OCI-LY1 (cell line): ENCODE data around the gene OSBPL3.

ENCODE experiments used
- H2AFZ ChIP-seq: fragments of 200-600 bp; sonication (generic), shearing (Covaris generic); 2 replicates; pipeline ENCODE4 v1.6.0; 2014; ENCODE audit warnings: antibody characterized with exemption, mild to moderate bottlenecking, low read length
- H3F3A ChIP-seq: fragments of 200-600 bp; sonication (generic), shearing (Covaris generic); 2 replicates; pipeline ENCODE4 v1.6.0; 2014; ENCODE audit warnings: mild to moderate bottlenecking, antibody characterized with exemption, low read length, moderate library complexity; ENCODE audit not compliant: insufficient read depth
- H3K27ac ChIP-seq: fragments of 200-600 bp; sonication (generic); 2 replicates; pipeline ENCODE4 v1.5.1; 2014; ENCODE audit warnings: low read length, mixed run types, mild to moderate bottlenecking, low read depth; ENCODE audit not compliant: poor library complexity, severe bottlenecking
- H3K27me3 ChIP-seq: fragments of 200-600 bp; sonication (generic); 2 replicates; pipeline ENCODE4 v1.6.0; 2014; ENCODE audit warnings: antibody characterized with exemption, mild to moderate bottlenecking, low read length, moderate library complexity; ENCODE audit not compliant: insufficient read depth
- H3K36me3 ChIP-seq: fragments of 200-600 bp; sonication (generic); 2 replicates; pipeline ENCODE4 v1.6.1; 2014; ENCODE audit warnings: mild to moderate bottlenecking, antibody characterized with exemption, low read length, moderate library complexity, mixed read lengths; ENCODE audit not compliant: insufficient read depth
- H3K4me1 ChIP-seq: fragments of 200-600 bp; sonication (generic); 2 replicates; pipeline ENCODE4 v1.5.1; 2014; ENCODE audit warnings: mild to moderate bottlenecking, low read length, moderate library complexity; ENCODE audit not compliant: insufficient read depth, severe bottlenecking
- H3K4me2 ChIP-seq: fragments of 200-600 bp; sonication (generic), shearing (Covaris generic); 2 replicates; pipeline ENCODE4 v1.6.1; 2014; ENCODE audit warnings: low read length
- H3K4me3 ChIP-seq: fragments of 200-600 bp; sonication (generic); 2 replicates; pipeline ENCODE4 v1.5.1; 2014; ENCODE audit warnings: low read length, low read depth, mild to moderate bottlenecking, mixed read lengths; ENCODE audit not compliant: poor library complexity, severe bottlenecking
- H3K79me2 ChIP-seq: fragments of 200-600 bp; shearing (Covaris generic); 2 replicates; pipeline ENCODE4 v1.6.1; 2016; ENCODE audit warnings: mixed run types, low read length, mixed read lengths; ENCODE audit not compliant: insufficient read depth
- H3K9ac ChIP-seq: fragments of 200-600 bp; sonication (generic), shearing (Covaris generic); 2 replicates; pipeline ENCODE4 v1.6.1; 2014; ENCODE audit warnings: mild to moderate bottlenecking, low read length, mixed read lengths
- H3K9me2 ChIP-seq: fragments of 200-600 bp; sonication (generic), shearing (Covaris generic); 2 replicates; pipeline ENCODE4 v1.6.1; 2014; ENCODE audit warnings: low read depth, mild to moderate bottlenecking, low read length, mixed read lengths
- H3K9me3 ChIP-seq: fragments of 200-600 bp; shearing (Covaris generic); 2 replicates; pipeline ENCODE4 v1.6.1; 2014; ENCODE audit warnings: low read length, mixed read lengths
- H4K20me1 ChIP-seq: fragments of 200-600 bp; sonication (generic), shearing (Covaris generic); 2 replicates; pipeline ENCODE4 v1.6.0; 2016; ENCODE audit warnings: mild to moderate bottlenecking, low read length; ENCODE audit not compliant: insufficient read depth
- EZH2 ChIP-seq: fragments of 200-600 bp; sonication (generic), shearing (Covaris generic); IDR thresholded peaks from 2 replicates; pipeline ENCODE4 v1.8.0; 2017; ENCODE audit warnings: borderline replicate concordance, mixed run types, mild to moderate bottlenecking, antibody characterized with exemption, low read length, moderate library complexity, mixed read lengths
- TF ChIP-seq, protein P1 (sequence below): fragments of 200-600 bp; sonication (generic), shearing (Covaris generic); IDR thresholded peaks from 2 replicates; pipeline ENCODE4 v1.5.1; 2017; ENCODE audit warnings: mild to moderate bottlenecking, antibody characterized with exemption, low read length, moderate library complexity, mixed read lengths

OSBPL3 gene

GRCh38 chr7:24974026-24974832 is 5.7 kb downstream of the OSBPL3 start:
- no peak for TF ChIP-seq EZH2
- TF ChIP-seq, protein P1, sequence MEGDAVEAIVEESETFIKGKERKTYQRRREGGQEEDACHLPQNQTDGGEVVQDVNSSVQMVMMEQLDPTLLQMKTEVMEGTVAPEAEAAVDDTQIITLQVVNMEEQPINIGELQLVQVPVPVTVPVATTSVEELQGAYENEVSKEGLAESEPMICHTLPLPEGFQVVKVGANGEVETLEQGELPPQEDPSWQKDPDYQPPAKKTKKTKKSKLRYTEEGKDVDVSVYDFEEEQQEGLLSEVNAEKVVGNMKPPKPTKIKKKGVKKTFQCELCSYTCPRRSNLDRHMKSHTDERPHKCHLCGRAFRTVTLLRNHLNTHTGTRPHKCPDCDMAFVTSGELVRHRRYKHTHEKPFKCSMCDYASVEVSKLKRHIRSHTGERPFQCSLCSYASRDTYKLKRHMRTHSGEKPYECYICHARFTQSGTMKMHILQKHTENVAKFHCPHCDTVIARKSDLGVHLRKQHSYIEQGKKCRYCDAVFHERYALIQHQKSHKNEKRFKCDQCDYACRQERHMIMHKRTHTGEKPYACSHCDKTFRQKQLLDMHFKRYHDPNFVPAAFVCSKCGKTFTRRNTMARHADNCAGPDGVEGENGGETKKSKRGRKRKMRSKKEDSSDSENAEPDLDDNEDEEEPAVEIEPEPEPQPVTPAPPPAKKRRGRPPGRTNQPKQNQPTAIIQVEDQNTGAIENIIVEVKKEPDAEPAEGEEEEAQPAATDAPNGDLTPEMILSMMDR, result no peak
- H3K9me3 ChIP-seq, result no peaks in the 10 kb centered on the region
- H3K27ac ChIP-seq, result peak overlapping the region; percentile 55
- H3K36me3 ChIP-seq, result peaks cover 26% of the 10 kb centered on the region
- peaks cover 94% of the 10 kb centered on the region for H3K4me1 ChIP-seq
- H3K9me2 ChIP-seq, result no peaks in the 10 kb centered on the region
- H3F3A ChIP-seq, result no peaks in the 10 kb centered on the region
- H3K27me3 ChIP-seq, result no peaks in the 10 kb centered on the region
- H3K79me2 ChIP-seq, result peaks cover 99% of the 10 kb centered on the region
- H3K4me3 ChIP-seq, result peak overlapping the region; percentile 74
- peak overlapping the region; percentile 8; the same call in 1 of the 2 replicates for H3K9ac ChIP-seq
- H4K20me1 ChIP-seq, result no peaks in the 10 kb centered on the region
- H3K4me2 ChIP-seq, result peak overlapping the region; percentile 89
- H2AFZ ChIP-seq, result no peak overlapping the region

- no peak overlapping the region for H2AFZ ChIP-seq
- peaks cover 99% of the 10 kb centered on the region for H3K4me1 ChIP-seq
- TF ChIP-seq, protein P1, result no peak
- H3K36me3 ChIP-seq, result peaks cover 19% of the 10 kb centered on the region
- H4K20me1 ChIP-seq, result no peaks in the 10 kb centered on the region
- H3K27ac ChIP-seq, result peak overlapping the region; percentile 18
- no peaks in the 10 kb centered on the region for H3K9me3 ChIP-seq
- no peaks in the 10 kb centered on the region for H3K27me3 ChIP-seq
- H3K9me2 ChIP-seq, result no peaks in the 10 kb centered on the region
- no peak overlapping the region for H3K4me3 ChIP-seq
- H3K4me2 ChIP-seq, result 0 out of 2 replicates have a peak overlapping the region, but pooled peaks have one; percentile 2
- H3F3A ChIP-seq, result no peaks in the 10 kb centered on the region
- no peak overlapping the region for H3K9ac ChIP-seq
- peaks cover 99% of the 10 kb centered on the region for H3K79me2 ChIP-seq
These were observed 7.0 kb downstream of the OSBPL3 start for GRCh38 chr7:24972991-24973390.

DNA sequence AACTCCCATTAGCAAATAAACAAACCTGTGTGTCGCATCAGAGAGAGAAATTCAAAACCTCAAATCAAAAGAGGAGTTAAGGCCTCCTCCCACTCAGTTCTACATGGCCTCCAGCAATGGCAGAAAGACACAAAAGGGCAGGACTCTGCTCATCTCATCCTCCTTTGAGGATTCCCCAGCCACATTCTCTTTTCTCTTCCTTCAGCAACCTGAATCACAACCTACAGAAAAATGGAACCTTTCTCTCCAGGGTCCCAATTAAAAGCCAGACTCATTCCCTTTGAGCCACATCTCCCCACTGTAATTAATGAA is 7.9 kb downstream of the OSBPL3 start:
- no peaks in the 10 kb centered on the region for H3K27me3 ChIP-seq
- no peaks in the 10 kb centered on the region for H3K9me2 ChIP-seq
- peak overlapping the region; percentile 64 for H3K27ac ChIP-seq
- H3K36me3 ChIP-seq, result peaks cover 19% of the 10 kb centered on the region
- no peak overlapping the region for H3K9ac ChIP-seq
- H3K4me1 ChIP-seq, result peaks cover 99% of the 10 kb centered on the region
- no peaks in the 10 kb centered on the region for H3K9me3 ChIP-seq
- H4K20me1 ChIP-seq, result no peaks in the 10 kb centered on the region
- H3F3A ChIP-seq, result no peaks in the 10 kb centered on the region
- H2AFZ ChIP-seq, result no peak overlapping the region
- peak overlapping the region; percentile 9; the same call in 1 of the 2 replicates for H3K4me2 ChIP-seq
- H3K79me2 ChIP-seq, result peaks cover 100% of the 10 kb centered on the region
- TF ChIP-seq, protein P1, result no peak
- no peak for TF ChIP-seq EZH2
- H3K4me3 ChIP-seq, result no peak overlapping the region
